Left forelimb (tissue), 1 donor: ENCODE results near the gene CRAT.

Experiments used
- DNase-seq: peaks from one replicate; pipeline ENCODE4 v3.0.0-alpha.2; 2018; ENCODE audit warnings: low spot score

Gene CRAT

DNA sequence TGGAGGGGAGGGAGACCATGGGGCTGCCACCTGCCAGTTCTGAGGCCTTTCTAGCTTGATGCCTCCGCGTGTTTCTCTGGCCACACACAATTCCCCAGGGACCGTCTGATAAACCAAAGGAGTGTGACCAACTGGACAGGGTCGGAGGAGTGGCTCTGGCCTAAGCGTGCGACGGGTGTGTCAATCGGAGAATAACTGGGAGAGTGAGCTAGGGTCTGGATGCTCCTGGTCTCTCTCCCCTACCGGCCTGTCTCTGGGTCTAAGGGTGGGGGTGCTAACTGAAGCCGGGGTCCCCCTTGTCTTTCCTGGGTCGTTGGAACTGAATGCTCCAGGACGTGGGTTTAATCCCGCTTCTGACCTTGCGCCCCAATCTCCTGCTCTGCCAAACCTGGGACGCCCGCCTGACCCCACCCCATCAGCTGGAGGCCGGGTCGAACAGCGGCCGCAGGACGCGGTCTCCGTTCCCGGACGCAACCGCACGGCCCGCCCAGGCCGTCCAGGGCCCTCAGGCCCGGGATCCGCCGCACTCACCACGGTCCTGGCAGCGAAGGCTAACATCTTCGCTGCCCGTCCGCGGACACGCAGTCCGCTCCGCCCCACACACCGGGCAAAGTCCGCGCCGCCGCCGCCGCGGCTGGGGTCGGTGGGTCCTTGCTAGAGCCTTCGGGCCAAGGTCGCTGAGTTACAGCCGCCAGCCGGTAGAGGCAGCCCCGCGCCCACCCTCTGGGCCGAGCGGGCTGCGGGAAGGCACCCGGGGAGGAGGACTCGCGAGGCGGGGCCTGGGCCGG is 447 bp downstream of the CRAT start:
- DNase-seq, result no peak

DNA sequence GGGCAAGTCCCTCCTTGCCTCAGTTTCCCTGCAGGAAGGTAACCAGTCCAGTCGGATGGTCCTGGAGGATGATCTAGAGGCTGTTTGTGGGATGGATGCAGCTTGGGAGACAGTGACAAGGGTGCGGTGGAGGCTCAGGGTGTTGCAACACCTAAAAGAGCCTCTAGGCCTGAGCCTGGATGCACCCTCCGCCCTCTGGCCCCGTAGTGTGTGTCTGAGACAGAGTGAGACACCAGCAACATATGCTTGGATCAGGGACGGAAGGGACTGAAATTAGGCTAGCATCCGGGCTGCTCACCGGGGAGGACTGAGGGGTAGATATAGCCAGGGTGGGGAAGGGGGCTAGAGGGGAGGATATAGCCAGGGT is 1.1 kb downstream of the CRAT start:
- no peak for DNase-seq

DNA sequence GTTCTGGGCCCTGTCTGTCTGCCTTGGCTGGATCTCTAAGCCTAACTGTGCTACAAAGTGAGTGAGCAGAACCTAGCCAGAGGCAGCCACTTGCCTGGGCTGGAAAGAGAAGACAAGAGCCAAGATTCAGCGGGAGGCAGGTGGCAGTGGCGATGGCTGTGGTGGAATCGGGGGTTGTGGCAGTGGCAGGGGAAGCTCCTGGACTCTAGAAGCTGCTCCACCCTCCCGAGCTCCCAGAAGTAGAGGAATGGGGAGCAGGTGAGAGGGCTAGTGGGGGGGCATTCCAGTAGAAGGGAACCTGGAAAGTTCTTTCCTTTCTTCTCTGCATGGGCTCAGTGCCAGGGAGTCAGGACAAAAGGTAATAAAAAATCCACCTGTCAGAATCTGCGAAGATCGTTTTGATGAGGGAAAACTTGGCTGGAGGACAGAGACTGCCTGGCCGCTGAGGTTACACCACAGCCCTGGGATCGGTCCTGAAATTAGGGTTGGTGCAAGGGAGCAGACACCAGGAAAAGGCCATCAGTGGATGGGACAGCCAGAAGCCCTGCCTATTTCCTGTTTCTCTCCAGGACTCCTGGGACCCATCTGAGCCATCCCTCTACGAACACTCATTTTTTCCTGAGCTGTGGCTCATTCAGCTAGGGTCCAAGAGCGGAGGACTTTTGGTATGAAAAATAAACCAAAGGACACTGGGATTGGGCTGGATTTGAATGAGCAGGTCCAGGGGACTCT is 1.6 kb downstream of the CRAT start:
- DNase-seq, result no peak

DNA sequence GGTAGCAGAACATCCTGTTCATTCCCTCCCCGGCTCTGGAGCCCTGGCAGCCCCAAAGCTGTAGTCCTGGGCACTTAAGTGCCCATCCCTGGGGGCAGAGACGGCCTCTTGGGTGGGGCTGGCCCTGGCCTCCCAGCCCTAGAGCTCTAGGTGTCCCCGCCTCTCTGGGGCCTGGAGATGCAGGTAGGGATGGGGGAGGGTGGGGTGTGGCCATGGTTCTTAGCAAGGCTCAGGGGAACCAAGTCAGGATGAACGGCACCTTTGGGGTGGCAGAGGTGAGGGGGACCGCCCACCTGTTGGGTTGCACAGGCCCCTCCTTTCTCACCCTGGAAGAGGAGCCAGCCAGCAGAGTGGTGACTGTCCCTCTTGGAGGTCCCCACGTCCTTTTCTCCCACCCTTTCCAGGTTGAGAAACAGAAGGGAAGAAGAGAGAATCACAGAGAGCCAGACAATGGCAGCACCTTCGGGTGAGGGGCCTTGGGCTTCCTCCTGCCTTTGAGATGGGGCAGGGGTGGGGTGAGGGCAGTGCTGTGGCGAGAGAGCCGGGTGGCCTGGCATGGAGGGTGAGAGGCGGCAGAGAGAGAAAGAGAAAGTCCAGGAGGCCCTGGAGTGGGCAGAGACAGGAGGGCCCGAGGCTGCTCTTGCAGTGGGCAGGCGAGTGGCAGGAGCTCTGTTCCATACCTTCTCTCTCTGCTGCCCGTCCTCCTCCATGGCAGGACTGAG is 2.3 kb downstream of the CRAT start:
- no peak for DNase-seq

DNA sequence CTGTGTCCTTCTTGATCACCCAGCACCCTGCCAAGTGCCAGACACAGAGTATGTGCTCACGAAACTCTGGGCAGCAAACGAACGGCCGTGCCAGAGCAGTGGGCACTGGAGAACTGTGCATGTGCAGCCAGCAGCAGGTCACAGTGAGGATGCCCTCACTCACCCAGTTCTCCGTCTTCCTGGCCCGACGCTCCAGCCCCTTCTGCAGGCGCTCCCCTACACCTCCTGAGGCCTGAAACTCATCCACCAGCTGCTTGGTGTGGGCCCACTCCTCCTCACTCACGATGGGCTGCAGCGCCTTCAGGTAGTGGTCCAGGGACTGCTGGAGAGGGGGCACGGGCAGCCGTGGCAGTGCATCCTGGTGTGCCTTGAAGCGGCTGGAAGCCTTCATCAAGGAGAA is 2.9 kb downstream of the CRAT start:
- DNase-seq, result no peak

DNA sequence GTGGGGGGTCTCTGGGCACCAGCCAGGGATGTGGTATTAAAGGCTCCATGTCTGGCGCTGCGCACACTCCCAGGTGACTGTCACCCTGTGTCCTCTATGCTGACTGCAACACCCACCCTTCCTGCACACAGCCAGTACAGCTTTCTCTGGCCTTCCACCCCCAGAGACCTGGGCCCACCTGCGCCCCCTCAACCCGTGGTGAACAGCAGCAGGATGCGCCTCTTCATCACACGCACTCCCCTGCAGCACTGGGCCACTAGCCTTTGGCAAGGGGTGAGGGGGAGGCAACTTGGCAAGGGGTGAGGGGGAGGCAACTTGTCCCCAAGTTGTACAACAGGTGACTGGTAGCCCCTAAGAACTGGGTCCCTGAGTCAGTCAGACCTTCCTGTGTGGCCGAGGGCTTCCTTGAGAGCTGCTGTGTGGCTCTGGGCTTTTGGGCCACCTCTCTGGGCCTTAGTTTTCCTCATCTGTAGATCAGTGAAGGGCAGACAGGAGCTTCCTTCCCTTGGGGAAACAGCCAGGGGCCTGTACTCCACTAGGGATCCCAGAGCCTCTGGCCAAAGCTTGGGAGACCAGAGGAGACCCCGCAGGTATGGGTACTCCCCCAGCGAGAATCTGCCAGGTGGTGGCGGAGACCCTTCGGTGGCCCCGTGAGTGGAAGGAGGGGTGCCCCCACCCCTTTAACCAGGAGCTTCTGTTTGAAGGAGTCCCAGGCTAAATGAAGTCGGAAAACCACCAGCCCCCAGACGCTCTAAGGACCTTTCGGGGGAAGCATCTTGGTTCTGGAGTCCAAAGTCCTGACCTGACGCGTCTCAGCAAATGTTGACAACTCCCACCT is 4.5 kb downstream of the CRAT start:
- no peak for DNase-seq

DNA sequence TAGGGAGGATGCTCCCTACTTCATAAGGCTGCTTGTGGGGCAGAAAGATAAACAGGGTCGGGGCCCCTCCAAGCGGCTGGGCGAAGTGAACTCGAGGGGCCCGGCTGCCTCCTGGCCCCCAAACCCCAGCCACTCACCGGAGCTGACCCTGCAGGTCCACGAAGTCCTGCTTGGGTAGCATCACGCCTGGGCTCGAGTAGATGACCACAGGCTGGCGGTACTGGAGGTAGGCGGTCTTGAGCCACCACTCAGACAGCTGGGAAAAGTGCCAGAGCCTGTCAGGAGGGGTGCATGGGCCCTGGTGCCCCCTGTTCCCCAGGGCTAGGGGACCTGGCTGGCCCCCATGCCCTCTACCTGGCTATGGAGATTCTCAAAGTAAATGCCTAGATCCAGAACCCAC is 6.5 kb downstream of the CRAT start:
- DNase-seq, result no peak

DNA sequence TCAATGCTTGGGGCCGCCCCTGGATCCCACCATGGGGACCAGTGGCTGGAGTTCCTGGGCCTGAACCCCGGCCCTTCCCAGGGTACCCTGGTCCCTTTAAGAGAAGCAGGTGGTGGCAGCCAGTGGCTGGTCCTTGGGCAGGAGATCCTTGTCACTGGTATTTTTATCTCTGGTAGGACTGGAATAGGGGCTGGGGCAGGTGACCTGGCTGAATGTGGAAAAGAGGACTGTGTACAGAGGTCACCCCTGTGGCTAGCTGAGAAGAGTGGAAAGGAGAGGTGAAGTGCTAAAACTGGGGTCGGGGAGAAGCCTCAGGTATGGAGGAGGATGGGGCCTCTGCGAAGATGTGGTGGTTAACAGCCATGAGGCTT is 7.0 kb downstream of the CRAT start:
- no peak for DNase-seq

DNA sequence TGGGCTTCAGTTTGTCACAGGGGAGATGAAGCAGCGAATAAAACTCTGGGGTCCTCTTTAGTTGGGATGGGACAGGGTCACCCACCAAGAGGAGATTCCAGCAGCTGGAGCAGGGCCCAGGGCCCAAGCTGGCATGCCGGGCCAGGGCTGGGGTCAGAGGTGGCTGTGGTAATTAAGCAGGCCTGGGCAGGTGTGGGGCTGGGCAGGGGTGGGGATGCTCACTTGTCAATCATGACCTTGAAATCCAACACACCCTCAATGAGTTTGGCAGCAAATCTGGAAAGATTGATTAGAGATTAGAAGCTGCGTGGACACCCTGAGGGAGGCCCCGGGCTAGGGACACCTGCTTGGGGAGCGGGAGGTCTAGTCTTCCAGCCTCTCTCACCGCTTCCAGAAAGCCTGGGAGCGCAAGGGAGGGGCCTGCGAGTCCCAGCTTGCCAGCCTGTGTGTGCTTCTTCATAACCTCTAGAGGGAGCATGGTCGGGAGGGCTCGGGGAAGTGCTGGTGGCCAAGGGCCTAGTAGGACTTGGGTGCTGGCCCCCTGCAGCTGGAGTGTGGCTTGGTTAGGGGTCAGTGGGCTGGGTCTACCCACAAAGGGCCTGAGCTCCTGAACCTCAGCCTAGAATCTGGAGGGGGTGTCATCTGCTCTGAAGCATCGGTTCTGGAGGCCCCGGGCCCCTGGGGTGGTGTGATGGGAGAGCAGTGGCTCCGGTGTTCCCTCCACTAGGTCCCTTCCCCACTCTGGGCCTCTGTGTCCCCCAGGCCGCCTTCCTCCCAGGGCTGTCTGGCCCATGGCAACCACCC is 7.6 kb downstream of the CRAT start:
- no peak for DNase-seq

DNA sequence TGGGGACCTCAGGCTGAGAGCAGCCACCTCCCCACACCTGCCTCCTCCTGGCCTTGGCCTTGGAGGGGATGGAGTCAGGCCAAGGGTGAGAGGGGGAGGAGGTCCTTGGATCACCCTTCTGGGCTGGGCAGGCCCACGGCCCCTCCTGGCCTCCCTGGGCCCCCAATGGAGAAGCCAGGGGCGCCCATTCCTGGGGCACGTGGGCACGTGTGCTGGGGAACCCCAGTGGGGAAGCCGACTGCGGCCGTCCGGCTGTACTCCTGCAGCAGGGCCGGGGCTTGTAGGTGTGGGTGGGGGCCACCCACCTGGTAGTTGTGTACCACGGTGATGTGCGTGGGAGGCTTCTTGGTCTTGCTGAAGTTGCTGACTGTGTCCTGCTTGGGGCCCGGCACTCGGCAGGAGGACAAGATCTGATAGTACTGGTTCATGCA is 8.5 kb downstream of the CRAT start:
- no peak for DNase-seq

DNA sequence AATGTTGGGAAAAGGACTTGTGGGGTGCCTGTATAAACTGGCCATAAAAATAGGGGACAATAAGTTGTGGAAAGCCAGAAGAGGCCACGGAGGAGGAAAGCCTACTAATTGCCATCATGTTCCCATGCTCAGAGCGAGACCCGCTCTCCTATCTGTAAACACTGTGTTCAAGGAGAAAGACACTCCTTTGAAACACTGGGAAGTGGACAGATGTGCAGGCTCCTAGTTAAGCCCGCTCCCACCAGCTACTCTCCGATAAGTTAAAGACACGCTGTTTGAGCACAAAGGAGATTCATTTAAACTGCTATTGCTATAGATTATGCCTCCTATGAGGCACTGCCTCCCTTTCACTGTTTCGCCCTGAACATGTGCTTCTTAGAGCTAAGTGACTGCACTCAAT is 9.3 kb downstream of the CRAT start:
- no peak for DNase-seq

DNA sequence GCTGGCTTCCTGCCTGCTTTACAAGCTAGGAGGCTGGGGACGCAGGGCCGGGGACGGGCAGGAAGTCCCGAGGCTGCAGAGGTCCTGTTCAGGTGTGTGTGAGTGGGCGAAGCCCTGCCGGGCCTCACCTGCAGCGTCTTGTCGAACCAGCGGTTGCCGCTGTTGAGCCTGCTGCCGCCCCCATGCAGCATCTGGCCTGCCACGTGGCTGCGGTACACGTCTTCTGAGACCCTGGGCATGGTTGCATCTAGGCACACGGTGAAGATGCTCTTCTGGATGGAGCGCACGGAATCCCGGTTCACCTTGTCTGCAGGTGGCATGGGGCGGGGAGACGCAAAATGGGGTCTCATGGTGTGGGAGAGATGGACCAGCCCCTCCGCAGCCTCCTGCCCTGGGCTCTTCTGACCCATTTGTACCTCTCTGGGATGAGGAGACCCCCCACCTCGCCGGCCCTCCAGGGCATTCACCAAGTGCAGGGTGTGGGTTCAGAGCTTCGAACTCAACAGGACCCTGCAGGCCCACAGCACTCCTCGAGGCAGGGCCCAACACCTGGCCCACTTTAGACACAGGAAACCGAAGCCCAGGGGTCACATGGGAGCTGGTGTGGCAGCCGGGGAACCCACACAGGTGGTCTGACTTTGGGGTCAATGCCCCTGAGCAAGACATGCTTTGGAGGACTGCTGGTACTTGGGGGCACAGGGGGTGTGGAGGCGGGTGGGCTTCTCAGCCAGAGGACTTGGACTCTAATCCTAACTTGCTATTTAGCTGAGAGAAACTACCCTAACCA is 10.0 kb downstream of the CRAT start:
- no peak for DNase-seq

DNA sequence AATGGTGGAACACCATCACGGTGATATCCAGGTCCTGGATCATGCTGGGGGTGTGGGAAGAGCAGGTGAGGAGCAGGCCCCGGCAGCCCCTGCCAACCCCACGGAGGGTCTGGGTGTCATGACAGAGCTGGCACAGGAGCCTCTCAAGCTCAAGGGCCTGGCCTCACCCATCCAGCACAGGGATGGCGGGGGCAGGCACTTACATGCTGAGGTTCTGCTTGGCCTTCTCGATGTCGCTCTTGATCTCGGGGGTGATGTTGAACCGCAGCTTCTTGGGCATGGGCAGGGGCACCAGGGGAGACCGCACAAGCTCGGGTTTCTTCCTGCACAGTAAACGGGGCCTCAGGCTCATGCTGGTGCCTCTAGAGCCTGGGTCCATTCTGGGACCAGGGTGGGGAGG is 12.3 kb downstream of the CRAT start:
- no peak for DNase-seq

DNA sequence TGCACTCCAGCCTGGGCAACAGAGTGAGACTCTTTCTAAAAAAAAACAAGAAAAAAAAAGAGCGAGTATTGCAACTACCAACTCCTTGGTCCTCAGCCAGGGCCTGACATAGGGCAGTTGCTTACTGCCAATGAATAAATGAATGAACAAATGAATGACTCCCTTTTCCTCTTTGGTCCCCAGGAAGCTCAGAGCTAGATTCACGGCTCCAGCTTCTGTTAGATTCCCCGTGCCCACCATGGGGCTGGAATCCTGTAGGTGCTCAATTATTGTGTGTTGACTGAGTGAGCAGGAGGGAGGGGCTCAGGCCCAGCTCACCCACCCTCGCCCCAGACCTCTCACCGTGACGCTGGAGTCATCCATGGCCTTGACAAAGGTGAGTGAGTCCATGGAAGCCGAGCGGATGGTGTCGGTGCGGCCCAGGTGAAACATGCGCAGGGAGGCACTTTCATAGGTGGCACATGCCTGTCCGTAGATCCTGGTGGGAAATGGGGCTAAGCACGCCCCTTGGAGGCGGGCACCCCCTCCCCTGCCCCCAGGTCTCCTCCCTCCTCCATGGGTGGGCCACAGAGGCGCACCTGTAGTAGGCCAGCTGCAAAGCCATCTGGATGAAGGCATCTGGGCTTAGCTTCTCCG is 12.8 kb downstream of the CRAT start:
- no peak for DNase-seq

DNA sequence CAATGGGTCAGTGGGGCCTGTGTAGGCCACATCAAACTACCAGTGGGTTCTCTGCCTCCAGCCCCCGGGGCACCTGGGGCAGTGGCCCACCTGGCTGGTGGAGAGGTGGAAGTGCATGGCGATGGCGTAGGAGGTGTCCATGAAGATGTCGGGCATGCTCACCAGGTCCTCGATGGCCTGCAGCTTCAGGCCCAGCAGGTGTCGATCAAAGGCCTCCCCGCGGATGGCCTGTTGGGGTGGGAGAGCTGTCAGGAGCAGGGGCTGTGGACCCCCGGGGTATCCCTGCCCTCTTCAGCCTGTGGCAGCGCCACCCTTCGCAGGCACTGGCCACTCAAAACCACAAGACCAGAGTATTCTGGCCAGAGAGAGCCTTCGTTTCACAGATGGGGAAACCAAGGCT is 14.7 kb downstream of the CRAT start:
- no peak for DNase-seq

DNA sequence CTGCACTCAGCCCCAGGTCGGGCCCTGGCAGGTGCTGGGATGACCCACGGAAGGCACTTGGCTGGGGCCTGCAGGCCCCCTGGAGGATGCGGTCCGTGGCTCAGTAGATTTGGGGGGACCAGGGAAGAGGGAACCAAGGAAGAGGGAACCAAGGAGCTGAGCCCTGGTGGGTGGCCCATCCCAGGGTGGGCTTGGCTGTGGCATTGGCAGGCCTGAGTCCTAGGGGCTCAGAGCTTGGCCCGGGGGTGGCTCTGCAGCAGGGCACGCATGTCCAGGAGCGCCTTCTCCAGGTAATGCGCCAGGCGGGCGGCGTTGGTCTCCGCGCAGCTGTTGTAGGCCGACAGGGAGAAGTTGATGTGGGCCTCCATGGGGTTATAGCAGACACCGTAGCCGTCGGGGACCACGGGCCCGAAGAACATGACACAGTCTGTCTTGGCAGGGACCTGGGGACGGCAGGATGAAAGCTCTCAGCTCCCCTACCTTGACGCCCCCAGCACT is 15.4 kb downstream of the CRAT start:
- DNase-seq, result no peak

DNA sequence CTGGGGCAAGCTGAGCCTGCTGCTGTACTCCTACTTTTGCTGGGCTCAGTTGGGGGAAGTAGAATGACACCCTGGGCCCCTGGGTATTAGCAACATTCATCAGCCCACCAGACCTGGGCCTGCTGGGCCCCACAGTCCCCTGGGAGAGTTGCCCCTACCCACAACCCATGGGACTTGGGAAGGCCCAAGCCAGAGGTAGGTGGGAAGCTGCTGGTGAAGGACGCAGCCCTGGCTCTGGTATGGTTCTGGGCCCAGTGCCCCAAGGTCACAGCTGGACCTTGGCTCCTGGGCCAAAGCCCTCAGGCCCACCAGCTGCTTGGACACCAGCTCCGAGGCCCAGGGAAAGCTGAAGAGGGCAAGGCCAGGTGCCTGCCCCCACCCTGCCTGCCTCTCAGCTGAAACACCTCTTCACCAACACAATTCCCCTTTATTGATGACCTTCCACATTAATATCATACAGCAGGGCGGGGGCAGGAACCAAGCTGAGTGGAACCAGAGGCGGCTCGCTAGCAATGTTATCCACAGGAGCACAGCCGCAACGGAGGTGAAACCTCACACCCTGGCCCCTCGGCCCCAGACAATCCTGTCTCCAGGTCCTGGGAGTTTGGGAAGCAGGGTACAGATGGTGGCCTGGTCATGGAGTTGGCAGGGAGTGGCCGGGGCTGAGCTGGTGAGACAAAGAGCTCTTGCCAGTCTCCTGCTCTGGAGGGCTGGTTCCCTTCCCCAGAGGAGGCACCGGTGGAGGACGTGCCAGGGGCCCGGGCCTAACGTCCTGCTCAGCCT is 16.0 kb downstream of the CRAT start:
- DNase-seq, result no peak

DNA sequence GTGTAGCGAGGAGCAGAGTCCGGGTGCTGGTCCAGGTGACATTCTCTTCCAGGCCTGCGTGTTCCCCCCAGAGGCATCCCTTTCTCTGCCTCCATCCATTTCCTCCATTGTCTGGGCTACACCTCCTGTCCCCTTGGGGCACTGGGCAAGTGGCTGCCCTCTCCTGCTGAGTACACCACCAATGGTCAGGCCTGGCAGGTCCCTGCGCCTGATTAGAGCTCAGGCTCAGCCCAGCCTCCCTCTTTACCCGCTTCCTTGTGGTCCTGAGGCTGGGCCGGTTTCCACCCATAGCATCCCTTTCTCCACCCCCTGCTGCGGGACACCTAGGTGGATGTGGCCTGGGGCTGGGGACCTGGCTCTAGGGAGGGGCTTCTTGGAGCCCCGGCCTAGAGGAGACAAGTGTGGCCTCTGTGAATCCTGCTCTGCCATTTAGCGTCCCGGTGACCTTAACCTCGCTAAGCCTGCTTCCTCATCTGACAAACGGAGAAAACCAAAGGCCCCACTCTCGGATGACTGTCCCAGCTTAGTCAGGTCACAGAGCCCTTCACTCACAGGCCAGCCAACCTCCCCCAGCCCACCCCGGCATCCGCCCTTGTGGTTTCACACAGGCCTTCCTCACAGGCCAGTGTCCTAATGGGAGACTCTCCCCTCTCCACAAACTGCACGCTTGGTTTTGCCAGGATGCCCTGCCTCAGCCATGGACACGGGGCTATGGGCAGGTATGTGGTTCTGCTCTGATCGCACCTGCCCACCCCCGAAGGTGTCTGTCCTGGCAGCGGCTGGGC is 16.8 kb downstream of the CRAT start:
- no peak for DNase-seq
